HCT116 (cell line): ENCODE data around the gene STK24. TPM values are rescaled to one million over a fixed set of nuclear protein-coding genes. Genes with fewer than 3 reads are reported as not detected.

Experiments used
- ATAC-seq: fragments of 200-7000 bp; cut with Tn5 transposase; 2 replicates; pipeline ENCODE4 v1.9.1; 2020; ENCODE audit warnings: mild to moderate bottlenecking, moderate library complexity
- BruUV-seq: library from RNA; stranded (reverse); fragments of 400-500 nt; replicated peaks from 2 replicates; lab custom pipeline; 2021; lab: Mats Ljungman, UMichigan
- CTCF ChIA-PET: fragments of 300-600 bp; sonication (Branson Sonifier 250); formaldehyde crosslinking; loops from one replicate; lab custom pipeline; 2021; ENCODE audit warnings: antibody characterized with exemption; lab: Charles Lee
- POLR2A ChIA-PET: fragments of 300-600, 350-600 bp; sonication (Branson Sonifier 250); formaldehyde crosslinking; loops from one replicate; lab custom pipeline; 2021; ENCODE audit warnings: antibody characterized with exemption; lab: Charles Lee
- RAD21 ChIA-PET, 2 experiments: fragments of 300-600 bp; sonication (Branson Sonifier 250); formaldehyde crosslinking; loops; one replicate each; lab custom pipeline; 2023; ENCODE audit warnings: low total read pairs in 2 of 2; ENCODE audit not compliant: uncharacterized antibody in 2 of 2, unreplicated experiment in 2 of 2, low non-redundant PET in 1 of 2; lab: Charles Lee
- DNase-seq: peaks from one replicate; pipeline ENCODE4 v3.0.0-alpha.2; 2010; ENCODE audit warnings: low read depth, low spot score
- H2AFZ ChIP-seq: fragments of 200-600 bp; shearing (Covaris generic), sonication (generic); 2 replicates; pipeline ENCODE4 v1.6.1; 2017; ENCODE audit warnings: low read depth, mixed run types, mixed read lengths, antibody characterized with exemption, low read length; ENCODE audit not compliant: poor library complexity, severe bottlenecking
- H3K27ac ChIP-seq: 2 replicates; pipeline ENCODE4 v1.5.1; 2012; ENCODE audit warnings: low read depth, low read length
- H3K27me3 ChIP-seq: fragments of 200-600 bp; sonication (generic); 2 replicates; pipeline ENCODE4 v1.6.1; 2016; ENCODE audit warnings: mixed run types, low read length, mixed read lengths; ENCODE audit not compliant: insufficient read depth
- H3K36me3 ChIP-seq, 2 experiments: fragments of 200-500 bp in 1 of 2; fragments of 200-600 bp in 1 of 2; sonication (Bioruptor generic) in 1 of 2; sonication (generic) in 1 of 2; 2 replicates each; pipeline versions ENCODE4 v1.5.1 to v1.6.1; 2014 to 2016; ENCODE audit warnings: low read length in 2 of 2, inconsistent platforms in 1 of 2, mixed read lengths in 1 of 2, mixed run types in 1 of 2; ENCODE audit not compliant: insufficient read depth in 2 of 2, control insufficient read depth in 1 of 2
- H3K4me1 ChIP-seq, 2 experiments: fragments of 200-600 bp in 1 of 2; sonication (generic) in 1 of 2; 2 replicates each; pipeline versions ENCODE4 v1.5.1 to v1.6.1; 2012 to 2017; ENCODE audit warnings: low read length in 2 of 2, inconsistent platforms in 1 of 2, mild to moderate bottlenecking in 1 of 2, mixed read lengths in 1 of 2, mixed run types in 1 of 2, moderate library complexity in 1 of 2; ENCODE audit not compliant: insufficient read depth in 2 of 2, control insufficient read depth in 1 of 2
- H3K4me2 ChIP-seq: fragments of 200-600 bp; sonication (generic); 2 replicates; pipeline ENCODE4 v1.6.1; 2017; ENCODE audit warnings: mixed run types, low read length, mixed read lengths
- H3K4me3 ChIP-seq, 2 experiments: fragments of 200-600 bp in 1 of 2; sonication (generic) in 1 of 2; replicated peaks in 1 of 2; 2 replicates each; pipeline ENCODE4 v1.5.1; 2011 to 2016; ENCODE audit warnings: low read length in 2 of 2, control low read depth in 1 of 2, low read depth in 1 of 2, mild to moderate bottlenecking in 1 of 2, mixed read lengths in 1 of 2, mixed run types in 1 of 2
- H3K79me2 ChIP-seq: fragments of 200-600 bp; sonication (generic); 2 replicates; pipeline ENCODE4 v1.6.1; 2017; ENCODE audit warnings: mild to moderate bottlenecking, mixed run types, low read length, moderate library complexity, mixed read lengths; ENCODE audit not compliant: insufficient read depth
- H3K9ac ChIP-seq: fragments of 200-600 bp; sonication (generic); 2 replicates; pipeline ENCODE4 v1.6.1; 2016; ENCODE audit warnings: low read length, mixed read lengths
- H3K9me2 ChIP-seq: fragments of 200-600 bp; sonication (generic), shearing (Covaris generic); 2 replicates; pipeline ENCODE4 v1.6.1; 2017; ENCODE audit warnings: mixed run types, mild to moderate bottlenecking, moderate library complexity; ENCODE audit not compliant: insufficient read depth
- H3K9me3 ChIP-seq, 2 experiments: fragments of 200-500 bp in 1 of 2; fragments of 200-600 bp in 1 of 2; sonication (Bioruptor generic) in 1 of 2; sonication (generic) in 1 of 2; 2 replicates each; pipeline ENCODE4 v1.6.1; 2014 to 2017; ENCODE audit warnings: low read length in 2 of 2, mixed read lengths in 2 of 2, inconsistent platforms in 1 of 2, low read depth in 1 of 2, mild to moderate bottlenecking in 1 of 2, mixed run types in 1 of 2, moderate library complexity in 1 of 2; ENCODE audit not compliant: control insufficient read depth in 1 of 2, insufficient read depth in 1 of 2
- H4K20me1 ChIP-seq: fragments of 200-600 bp; sonication (generic), shearing (Covaris generic); 2 replicates; pipeline ENCODE4 v1.6.1; 2017; ENCODE audit warnings: mixed run types, mild to moderate bottlenecking, moderate library complexity; ENCODE audit not compliant: insufficient read depth
- ELF1 ChIP-seq: IDR thresholded peaks from 2 replicates; pipeline ENCODE4 v1.6.1; 2012; ENCODE audit warnings: low read depth, borderline replicate concordance
- EZH2 ChIP-seq: fragments of 200-600 bp; sonication (generic); IDR thresholded peaks from 2 replicates; pipeline ENCODE4 v1.6.1; 2017; ENCODE audit warnings: antibody characterized with exemption, mixed run types
- JUND ChIP-seq: IDR thresholded peaks from 2 replicates; pipeline ENCODE4 v1.6.1; 2012
- POLR2AphosphoS5 ChIP-seq: IDR thresholded peaks from 2 replicates; pipeline ENCODE4 v1.6.1; 2011; ENCODE audit warnings: mild to moderate bottlenecking, low read depth, low read length, moderate library complexity
- SIN3A ChIP-seq: IDR thresholded peaks from 2 replicates; pipeline ENCODE4 v1.6.1; 2012; ENCODE audit warnings: low read depth
- ZFX ChIP-seq: fragments of 450-650 bp; IDR thresholded peaks from 2 replicates; pipeline ENCODE4 v1.6.1; 2017
- ZNF274 ChIP-seq: fragments of 200-500 bp; sonication (Bioruptor generic); IDR thresholded peaks from 2 replicates; pipeline ENCODE4 v1.6.1; 2014; ENCODE audit warnings: mild to moderate bottlenecking, low read depth, low read length, inconsistent platforms
- intact Hi-C: fragments of 100-400 bp; cut with micrococcal nuclease; formaldehyde crosslinking; loops from 2 replicates; pipeline ENCODE4 v1.10.0; 2022
- total RNA-seq: library from RNA; stranded (reverse); gene quantifications from one replicate; pipeline ENCODE4 v1.2.1, GENCODE V29; 2021; ENCODE audit not compliant: unreplicated experiment

The STK24 gene
- total RNA-seq, 1 experiment from 2014 or later: 137 TPM

DNA sequence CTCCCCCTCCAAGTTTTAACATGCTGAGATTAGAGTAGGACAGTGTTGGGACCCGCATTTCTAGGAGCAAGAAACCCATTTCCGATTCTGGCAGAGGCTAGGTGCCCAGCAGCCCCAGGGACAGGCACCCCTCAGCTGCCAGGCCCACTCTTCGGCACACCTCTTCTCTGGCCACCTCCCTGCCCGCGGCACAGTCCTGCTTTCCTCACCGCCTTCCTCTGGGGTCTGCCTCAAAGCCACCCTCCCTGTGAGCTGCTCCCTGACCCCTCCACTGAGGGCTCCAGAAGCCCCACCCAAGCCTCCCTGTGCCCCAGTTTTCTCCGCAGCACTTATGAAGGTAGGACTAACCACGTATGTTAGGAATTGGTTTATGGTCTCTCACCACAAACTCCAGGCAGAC is 79.9 kb downstream of the STK24 start:
- Histone ChIP-seq H3K4me1 (peaks cover 0 to 16% of the 10 kb centered on the region in 2 experiments; a peak in 1 of 4 replicates), H3K4me2 (no peak overlapping the region), H3K9me2 (no peaks in the 10 kb centered on the region), H3K9ac (no peak overlapping the region), H2AFZ (no peak overlapping the region), H4K20me1 (peaks cover 5% of the 10 kb centered on the region; the same call in 1 of the 2 replicates), H3K4me3 (no peak overlapping the region), H3K36me3 (no peaks in the 10 kb centered on the region), H3K9me3 (no peaks in the 10 kb centered on the region), H3K79me2 (peaks cover 94% of the 10 kb centered on the region), H3K27me3 (no peaks in the 10 kb centered on the region), H3K27ac (no peak overlapping the region)
- BruUV-seq: no TSS peak
- CTCF ChIA-PET: no interaction called here
- RAD21 ChIA-PET: no interaction called here
- TF ChIP-seq JUND: no peak
- intact Hi-C loops: no loop called here
- no peak for ATAC-seq
- DNase-seq: no peak
- POLR2A ChIA-PET: no interaction called here

- ChIA-PET CTCF (no interaction called here), POLR2A (no interaction called here), RAD21 (no interaction called here)
- BruUV-seq: no TSS peak
- Histone ChIP-seq H3K9ac (no peak overlapping the region), H3K9me3 (no peaks in the 10 kb centered on the region), H3K4me2 (no peak overlapping the region), H3K27ac (no peak overlapping the region), H3K36me3 (no peaks in the 10 kb centered on the region), H3K9me2 (no peaks in the 10 kb centered on the region), H2AFZ (no peak overlapping the region), H3K27me3 (no peaks in the 10 kb centered on the region), H3K79me2 (peaks cover 92% of the 10 kb centered on the region), H3K4me3 (no peak overlapping the region), H4K20me1 (peaks cover 6% of the 10 kb centered on the region; the same call in 1 of the 2 replicates), H3K4me1 (peaks cover 0 to 16% of the 10 kb centered on the region in 2 experiments; a peak in 1 of 4 replicates)
- intact Hi-C loops: no loop called here
- TF ChIP-seq ELF1 (no peak), SIN3A (no peak), EZH2 (no peak), ZFX (no peak), POLR2AphosphoS5 (no peak), ZNF274 (no peak)
- DNase-seq (no peak), ATAC-seq (no peak)
Measured at GRCh38 chr13:98496479-98496791, 80.5 kb downstream of the STK24 start.
